H9 (cell line): ENCODE measurements around the gene RANGAP1. TPM values are rescaled to one million over a fixed set of nuclear protein-coding genes. Genes with fewer than 3 reads are reported as not detected.
A peak's percentile ranks its signal among the peaks of the same experiment; 100 is the strongest.

Experiments
- DNase-seq: peaks from one replicate; pipeline ENCODE4 v3.0.0-alpha.2; 2017
- H2AFZ ChIP-seq: one replicate; pipeline ENCODE4 v1.6.1; 2013; ENCODE audit warnings: mild to moderate bottlenecking, low read length, control low read depth, moderate library complexity
- H2AK5ac ChIP-seq: 2 replicates; pipeline ENCODE4 v1.6.1; 2013; ENCODE audit warnings: low read length, control low read depth, mixed read lengths; ENCODE audit not compliant: insufficient read length
- H2BK120ac ChIP-seq: one replicate; pipeline ENCODE4 v1.6.1; 2013; ENCODE audit warnings: low read depth, mild to moderate bottlenecking, low read length, control low read depth, inconsistent platforms; ENCODE audit not compliant: poor library complexity, severe bottlenecking
- H2BK12ac ChIP-seq: 2 replicates; pipeline ENCODE4 v1.6.1; 2013; ENCODE audit warnings: low read length, control low read depth, mixed read lengths, low read depth; ENCODE audit not compliant: insufficient read length
- H2BK15ac ChIP-seq: 2 replicates; pipeline ENCODE4 v1.6.1; 2013; ENCODE audit warnings: low read depth, low read length, control low read depth
- H2BK20ac ChIP-seq: one replicate; pipeline ENCODE4 v1.6.1; 2013; ENCODE audit warnings: low read depth, mild to moderate bottlenecking, low read length, control low read depth, inconsistent platforms; ENCODE audit not compliant: poor library complexity, severe bottlenecking
- H2BK5ac ChIP-seq: 2 replicates; pipeline ENCODE4 v1.6.1; 2013; ENCODE audit warnings: low read length, control low read depth, mixed read lengths; ENCODE audit not compliant: insufficient read length
- H3K14ac ChIP-seq: 2 replicates; pipeline ENCODE4 v1.6.1; 2013; ENCODE audit warnings: low read length, control low read depth; ENCODE audit not compliant: insufficient read depth
- H3K18ac ChIP-seq: 2 replicates; pipeline ENCODE4 v1.6.1; 2013; ENCODE audit warnings: low read depth, mild to moderate bottlenecking, mixed read lengths, low read length, control low read depth; ENCODE audit not compliant: insufficient read length
- H3K23ac ChIP-seq: 2 replicates; pipeline ENCODE4 v1.6.1; 2013; ENCODE audit warnings: low read length, control low read depth, mixed read lengths, low read depth; ENCODE audit not compliant: insufficient read length
- H3K23me2 ChIP-seq: 2 replicates; pipeline ENCODE4 v1.6.1; 2013; ENCODE audit warnings: low read depth, mild to moderate bottlenecking, mixed read lengths, low read length, control low read depth; ENCODE audit not compliant: insufficient read length, poor library complexity, severe bottlenecking
- H3K27ac ChIP-seq: 2 replicates; pipeline ENCODE4 v1.5.1; 2013; ENCODE audit warnings: low read length, control low read depth, mixed read lengths, low read depth; ENCODE audit not compliant: insufficient read length
- H3K27me3 ChIP-seq: 2 replicates; pipeline ENCODE4 v1.6.1; 2013; ENCODE audit warnings: low read length, control low read depth, inconsistent platforms; ENCODE audit not compliant: insufficient read depth
- H3K4ac ChIP-seq: 2 replicates; pipeline ENCODE4 v1.6.1; 2013; ENCODE audit warnings: low read depth, mild to moderate bottlenecking, control low read depth, inconsistent platforms, low read length, moderate library complexity
- H3K4me1 ChIP-seq: 2 replicates; pipeline ENCODE4 v1.6.1; 2013; ENCODE audit warnings: low read length, control low read depth, inconsistent platforms; ENCODE audit not compliant: insufficient read depth
- H3K4me2 ChIP-seq: 2 replicates; pipeline ENCODE4 v1.6.1; 2013; ENCODE audit warnings: low read length, control low read depth, mixed read lengths; ENCODE audit not compliant: insufficient read length, insufficient read depth
- H3K56ac ChIP-seq: 2 replicates; pipeline ENCODE4 v1.6.1; 2013; ENCODE audit warnings: low read depth, mild to moderate bottlenecking, mixed read lengths, low read length, control low read depth; ENCODE audit not compliant: insufficient read length
- H3K79me1 ChIP-seq: 2 replicates; pipeline ENCODE4 v1.6.1; 2013; ENCODE audit warnings: low read depth, mild to moderate bottlenecking, moderate library complexity, low read length, control low read depth, inconsistent platforms; ENCODE audit not compliant: insufficient read depth, poor library complexity, severe bottlenecking
- H3K79me2 ChIP-seq: 2 replicates; pipeline ENCODE4 v1.6.1; 2013; ENCODE audit warnings: low read length, control low read depth, inconsistent platforms; ENCODE audit not compliant: insufficient read depth
- H3K9ac ChIP-seq: 2 replicates; pipeline ENCODE4 v1.6.1; 2013; ENCODE audit warnings: low read length, control low read depth, mixed read lengths; ENCODE audit not compliant: insufficient read length; ENCODE audit errors: extremely low read depth
- H3K9me3 ChIP-seq: one replicate; pipeline ENCODE4 v1.6.1; 2013; ENCODE audit warnings: low read depth, low read length, inconsistent platforms; ENCODE audit not compliant: control insufficient read depth
- H3T11ph ChIP-seq: one replicate; pipeline ENCODE4 v1.6.1; 2013; ENCODE audit warnings: mild to moderate bottlenecking, low read length, control low read depth, inconsistent platforms
- H4K20me1 ChIP-seq: one replicate; pipeline ENCODE4 v1.6.1; 2013; ENCODE audit not compliant: control insufficient read depth, insufficient read length, insufficient read depth
- H4K5ac ChIP-seq: 2 replicates; pipeline ENCODE4 v1.6.1; 2013; ENCODE audit warnings: low read depth, mild to moderate bottlenecking, mixed read lengths, low read length, control low read depth; ENCODE audit not compliant: insufficient read length
- H4K8ac ChIP-seq: replicated peaks from 2 replicates; pipeline ENCODE4 v1.6.1; 2013; ENCODE audit warnings: low read length, control low read depth, mixed read lengths, low read depth; ENCODE audit not compliant: insufficient read length
- H4K91ac ChIP-seq: 2 replicates; pipeline ENCODE4 v1.6.1; 2013; ENCODE audit warnings: low read depth, mild to moderate bottlenecking, moderate library complexity, mixed read lengths, low read length, control low read depth; ENCODE audit not compliant: insufficient read length
- H3K27ac Mint-ChIP-seq, 3 experiments: 2 replicates in 2 of 3; 3 replicates in 1 of 3; pipeline ENCODE4 v1.8.0; 2020 to 2021; ENCODE audit warnings: mixed read lengths in 3 of 3, mild to moderate bottlenecking in 1 of 3, moderate library complexity in 1 of 3
- H3K27me3 Mint-ChIP-seq: 2 replicates; pipeline ENCODE4 v1.8.0; 2021; ENCODE audit warnings: low read depth, mild to moderate bottlenecking, moderate library complexity, mixed read lengths
- H3K36me3 Mint-ChIP-seq, 3 experiments: 2 replicates in 2 of 3; 3 replicates in 1 of 3; pipeline ENCODE4 v1.8.0; 2020 to 2021; ENCODE audit warnings: low read depth in 3 of 3, mixed read lengths in 3 of 3; ENCODE audit not compliant: insufficient read depth in 1 of 3
- H3K4me1 Mint-ChIP-seq, 2 experiments: 2 replicates each; pipeline ENCODE4 v1.8.0; 2020; ENCODE audit warnings: mixed read lengths in 2 of 2
- H3K4me3 Mint-ChIP-seq, 2 experiments: 2 replicates in 1 of 2; 3 replicates in 1 of 2; pipeline ENCODE4 v1.8.0; 2020 to 2021; ENCODE audit warnings: mild to moderate bottlenecking in 2 of 2, mixed read lengths in 2 of 2, moderate library complexity in 1 of 2
- H3K9me3 Mint-ChIP-seq, 2 experiments: 2 replicates in 1 of 2; 3 replicates in 1 of 2; pipeline ENCODE4 v1.8.0; 2020; ENCODE audit warnings: mild to moderate bottlenecking in 2 of 2, mixed read lengths in 2 of 2, moderate library complexity in 1 of 2
- WGBS: extraction: QIAGEN DNeasy Blood & Tissue Kit; methylation state at CpG from one replicate; pipeline ENCODE4 v1.1.7; 2013; ENCODE audit warnings: missing lambda C conversion rate, low lambda C conversion rate, mixed read lengths; ENCODE audit not compliant: insufficient read length; ENCODE audit errors: extremely low coverage; 5-methylcytosine and 5-hydroxymethylcytosine counted together
- total RNA-seq: library from RNA; stranded (reverse); gene quantifications from 2 replicates; pipeline ENCODE4 v1.2.1, GENCODE V29; 2021
- TF ChIP-seq, protein P1 (sequence below): fragments of 200-600 bp; sonication (generic); conservative IDR thresholded peaks from 3 replicates; pipeline ENCODE4 v1.8.0; 2021; ENCODE audit warnings: antibody characterized with exemption, mild to moderate bottlenecking

Gene RANGAP1
- total RNA-seq, 1 experiment from 2014 or later, result 130 TPM

DNA sequence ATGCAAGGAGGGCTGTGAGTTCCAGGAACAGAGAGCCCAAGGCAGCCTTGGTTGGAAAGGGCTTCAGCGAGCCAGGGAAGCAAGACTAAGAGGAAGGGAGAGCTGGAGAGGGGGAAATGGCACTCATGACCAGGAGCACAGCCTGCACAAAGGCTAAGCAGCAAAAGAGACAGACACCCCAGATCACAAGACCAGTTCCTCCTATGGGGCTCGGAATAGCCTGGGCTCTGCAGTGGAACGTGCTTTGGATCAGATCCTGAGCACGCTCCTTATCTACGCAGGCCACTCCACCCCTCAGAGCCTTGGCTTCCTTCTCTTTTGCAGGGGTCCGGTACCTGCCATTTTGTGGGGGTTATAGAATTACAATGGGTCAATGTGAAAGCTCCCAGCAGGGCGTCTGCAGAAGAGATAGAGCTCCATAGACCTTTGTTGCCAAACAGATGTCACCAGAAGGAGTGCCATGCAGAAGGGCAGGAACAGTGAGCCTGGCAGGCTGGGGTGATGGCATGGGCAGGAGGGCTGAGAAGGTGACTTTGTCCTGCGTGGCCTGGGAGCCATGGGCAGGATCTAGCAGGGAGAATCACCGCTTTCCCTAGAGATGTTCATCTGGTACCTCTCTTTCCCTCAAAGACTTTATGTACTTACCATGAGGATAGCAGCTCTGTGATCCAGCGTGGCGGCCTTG, 49.1 kb upstream of the RANGAP1 start:
- Histone ChIP-seq H2AFZ (no peak overlapping the region), H2BK12ac (no peak overlapping the region), H3K23me2 (no peaks in the 10 kb centered on the region), H3K27ac (no peak overlapping the region), H2AK5ac (no peak overlapping the region), H2BK120ac (no peak overlapping the region), H3K9me3 (no peaks in the 10 kb centered on the region), H3K18ac (no peak overlapping the region), H2BK15ac (no peak overlapping the region), H4K5ac (no peak overlapping the region), H4K20me1 (no peaks in the 10 kb centered on the region), H3K9ac (no peak overlapping the region), H3K14ac (no peak overlapping the region), H3K23ac (no peak overlapping the region), H3K27me3 (no peaks in the 10 kb centered on the region), H3K4me2 (no peak overlapping the region), H4K8ac (no peak overlapping the region), H3K79me2 (no peaks in the 10 kb centered on the region), H3K79me1 (no peaks in the 10 kb centered on the region), H4K91ac (no peak overlapping the region), H2BK5ac (no peak overlapping the region), H3K4me1 (no peaks in the 10 kb centered on the region), H2BK20ac (no peak overlapping the region), H3T11ph (no peak overlapping the region), H3K56ac (no peak overlapping the region), H3K4ac (no peak overlapping the region)
- Mint-ChIP-seq H3K36me3 (peaks cover 10 to 52% (median 48%) of the 10 kb centered on the region in 3 experiments; a peak in 6 of 7 replicates), H3K27me3 (no peaks in the 10 kb centered on the region), H3K4me3 (no peak overlapping the region), H3K27ac (peak overlapping the region; percentile 41 to 77 (median 56); a peak in 5 of 7 replicates), H3K4me1 (peaks cover 7 to 11% of the 10 kb centered on the region in 2 experiments), H3K9me3 (no peaks in the 10 kb centered on the region)
- TF ChIP-seq, protein P1, sequence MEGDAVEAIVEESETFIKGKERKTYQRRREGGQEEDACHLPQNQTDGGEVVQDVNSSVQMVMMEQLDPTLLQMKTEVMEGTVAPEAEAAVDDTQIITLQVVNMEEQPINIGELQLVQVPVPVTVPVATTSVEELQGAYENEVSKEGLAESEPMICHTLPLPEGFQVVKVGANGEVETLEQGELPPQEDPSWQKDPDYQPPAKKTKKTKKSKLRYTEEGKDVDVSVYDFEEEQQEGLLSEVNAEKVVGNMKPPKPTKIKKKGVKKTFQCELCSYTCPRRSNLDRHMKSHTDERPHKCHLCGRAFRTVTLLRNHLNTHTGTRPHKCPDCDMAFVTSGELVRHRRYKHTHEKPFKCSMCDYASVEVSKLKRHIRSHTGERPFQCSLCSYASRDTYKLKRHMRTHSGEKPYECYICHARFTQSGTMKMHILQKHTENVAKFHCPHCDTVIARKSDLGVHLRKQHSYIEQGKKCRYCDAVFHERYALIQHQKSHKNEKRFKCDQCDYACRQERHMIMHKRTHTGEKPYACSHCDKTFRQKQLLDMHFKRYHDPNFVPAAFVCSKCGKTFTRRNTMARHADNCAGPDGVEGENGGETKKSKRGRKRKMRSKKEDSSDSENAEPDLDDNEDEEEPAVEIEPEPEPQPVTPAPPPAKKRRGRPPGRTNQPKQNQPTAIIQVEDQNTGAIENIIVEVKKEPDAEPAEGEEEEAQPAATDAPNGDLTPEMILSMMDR, result no peak
- DNase-seq, result no peak
- no CpG with 5 or more reads among the region's 11 CpGs for WGBS
